ENCODE measurements around the gene CCDC177. TPM values are rescaled to one million over a fixed set of nuclear protein-coding genes. Genes with fewer than 3 reads are reported as not detected.

Gene CCDC177
- total and polyA plus RNA-seq, 2 of the 8 experiments (the other 6 are each of a cell fraction or from before 2014, with no cell fraction given) = 0.62 to 2.8 TPM

- TF ChIP-seq ATF2 (IDR thresholded peaks at IDR 0.05; ENCODE audit: low read length) (no peak), KDM4A (IDR thresholded peaks at IDR 0.05; ENCODE audit: low read depth, low read length, severe bottlenecking) (no peak), SIN3A (conservative IDR thresholded peaks at IDR 0.05 in 1 of 2, IDR thresholded peaks at IDR 0.05 in 1 of 2; ENCODE audit: low read depth in 1 of 2, low read length in 2 of 2) (no peak), NANOG (IDR thresholded peaks at IDR 0.05; ENCODE audit: insufficient read depth, low read depth, low read length, poor library complexity, severe bottlenecking) (no peak), TCF12 (IDR thresholded peaks at IDR 0.05; ENCODE audit: low read depth, low read length) (no peak), CHD1 (IDR thresholded peaks at IDR 0.05; ENCODE audit: low read depth, low read length) (no peak), HDAC6 (IDR thresholded peaks at IDR 0.05; ENCODE audit: low read depth, low read length) (no peak)
These were observed 6.8 kb upstream of the CCDC177 start (continued) for GRCh38 chr14:69581316-69581935.
